Stimulated activated naive CD4-positive, alpha-beta T cell (primary cell): ENCODE measurements around the gene PTPRU.

ENCODE experiments used
- DNase-seq, 6 experiments: peaks; one replicate each; lab custom pipeline; 2025; lab: John Stamatoyannopoulos, UW

Gene PTPRU

DNA sequence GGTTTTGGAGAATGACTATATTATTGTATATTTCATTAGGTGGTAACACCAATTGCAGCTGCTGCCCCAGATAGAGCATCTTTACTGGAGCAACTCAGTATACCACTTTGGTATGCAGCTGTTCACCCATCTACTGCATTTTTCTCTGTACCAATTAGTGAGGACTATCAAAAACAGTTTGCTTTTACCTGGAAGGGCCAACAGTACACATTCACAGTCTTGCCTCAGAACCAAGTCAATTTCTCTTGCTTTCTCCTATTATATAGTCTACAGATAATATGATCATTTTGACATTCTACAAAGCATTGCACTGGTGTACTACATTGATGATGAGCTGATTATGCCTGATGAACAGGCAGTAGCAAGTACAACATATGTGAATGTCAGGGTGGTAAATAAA, 99.3 kb downstream of the PTPRU start:
- DNase-seq = no peak

DNA sequence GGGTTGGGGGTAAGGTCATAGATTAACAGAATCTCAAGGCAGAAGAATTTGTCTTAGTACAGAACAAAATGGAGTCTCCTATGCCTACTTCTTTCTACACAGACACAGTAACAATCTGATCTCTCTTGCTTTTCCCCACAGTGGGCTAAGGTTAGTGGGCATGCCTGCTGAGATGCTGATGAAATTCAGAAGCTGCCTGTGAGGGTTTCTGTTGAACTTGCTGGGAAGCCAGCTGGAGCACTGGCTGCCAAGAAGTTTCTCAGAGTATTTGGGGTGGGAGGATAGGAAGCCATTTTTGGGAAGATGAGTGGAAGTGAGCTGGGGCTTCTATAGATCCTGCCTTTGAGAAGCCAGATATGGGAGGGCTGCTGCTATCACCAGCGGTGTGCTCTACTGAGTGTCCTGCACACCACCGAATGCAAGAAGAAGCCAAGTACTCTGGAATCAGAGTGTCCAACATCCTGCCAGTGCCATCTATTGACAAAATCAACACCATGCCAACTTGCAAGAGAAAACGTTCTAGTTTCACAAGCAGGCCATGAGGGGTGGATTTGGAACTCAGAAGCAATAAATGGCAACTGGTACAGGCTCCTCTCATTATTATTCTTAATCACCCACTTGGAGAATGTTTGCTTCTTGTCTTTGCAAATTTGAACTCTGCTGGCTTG, 102.7 kb downstream of the PTPRU start:
- DNase-seq = no peak

DNA sequence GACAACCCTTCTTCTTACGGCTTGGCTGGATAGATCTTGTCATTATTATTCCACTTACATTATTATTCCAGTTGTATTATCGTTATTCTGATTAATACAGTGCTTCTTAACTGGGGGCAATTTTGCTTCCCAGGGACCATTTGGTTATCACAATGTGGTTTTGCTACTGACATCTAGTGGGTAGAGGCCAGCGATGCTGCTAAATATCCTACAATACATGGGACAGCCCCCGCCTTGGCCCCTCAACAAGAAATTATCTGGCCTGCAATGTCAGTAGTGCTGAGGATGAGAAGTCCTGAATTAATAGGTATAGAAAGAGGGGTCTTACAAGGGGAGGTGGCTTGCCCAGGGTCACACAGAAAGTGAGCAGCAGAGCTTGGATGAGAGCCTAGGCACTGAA, 105.6 kb downstream of the PTPRU start:
- DNase-seq = no peak

DNA sequence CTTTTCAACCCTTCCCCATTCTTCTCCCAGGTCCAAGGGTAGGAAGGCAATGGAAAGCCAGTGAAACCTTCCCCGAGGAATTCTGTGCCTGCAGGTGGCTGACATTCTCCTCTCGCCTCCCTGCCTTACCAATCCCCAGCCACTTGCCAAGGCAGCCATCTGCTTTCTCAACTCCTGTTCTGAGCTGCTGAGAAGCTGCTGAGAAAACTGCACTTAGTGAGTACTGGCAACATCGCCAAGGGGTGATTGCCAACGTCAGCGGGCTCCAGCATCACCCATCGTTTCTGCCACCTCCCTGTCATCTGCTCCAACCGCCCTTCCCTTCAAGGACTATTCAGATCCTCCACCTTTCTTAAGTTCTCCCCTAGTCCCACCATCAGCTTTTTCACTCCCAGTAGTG, 106.0 kb downstream of the PTPRU start:
- DNase-seq = no peak

DNA sequence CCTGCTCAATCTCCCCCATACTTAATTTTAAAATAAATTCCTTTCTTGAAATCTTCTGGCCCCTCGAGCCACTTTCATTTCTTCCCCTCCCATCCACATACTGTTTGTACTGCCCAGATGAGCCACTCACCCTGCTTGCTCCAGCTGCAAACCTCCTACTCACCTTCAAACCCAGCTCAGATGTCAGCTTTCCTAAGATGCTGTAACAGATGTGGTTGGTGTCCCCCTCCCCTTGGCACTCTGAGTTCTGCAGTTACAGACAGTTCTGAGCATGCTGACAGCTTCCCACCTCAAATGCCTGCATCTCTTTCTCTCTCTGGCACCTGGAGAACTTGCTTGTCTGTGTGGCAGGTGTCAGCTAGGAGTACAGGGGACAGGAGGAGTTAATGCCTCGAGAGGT, 106.7 kb downstream of the PTPRU start:
- DNase-seq = no peak

DNA sequence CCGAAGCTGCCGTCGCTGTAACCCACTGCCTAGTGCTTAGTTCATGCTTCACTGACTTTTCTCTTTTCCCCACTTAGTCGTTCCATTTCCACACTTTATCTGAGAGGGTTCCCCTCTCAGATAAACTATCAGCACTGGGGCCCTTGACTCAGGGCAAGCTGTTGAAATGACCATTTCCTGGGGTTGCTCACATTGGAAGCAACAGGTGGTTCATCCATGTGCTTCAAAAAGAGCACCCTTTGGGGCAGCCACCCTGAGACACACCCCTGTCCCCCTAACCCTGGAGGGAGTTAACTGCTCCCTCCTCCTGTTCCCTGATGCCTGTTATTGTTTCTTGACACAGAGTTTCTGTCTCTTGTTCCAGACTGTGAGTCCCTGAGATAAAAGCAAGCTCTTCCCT, 107.2 kb downstream of the PTPRU start:
- no peak for DNase-seq

DNA sequence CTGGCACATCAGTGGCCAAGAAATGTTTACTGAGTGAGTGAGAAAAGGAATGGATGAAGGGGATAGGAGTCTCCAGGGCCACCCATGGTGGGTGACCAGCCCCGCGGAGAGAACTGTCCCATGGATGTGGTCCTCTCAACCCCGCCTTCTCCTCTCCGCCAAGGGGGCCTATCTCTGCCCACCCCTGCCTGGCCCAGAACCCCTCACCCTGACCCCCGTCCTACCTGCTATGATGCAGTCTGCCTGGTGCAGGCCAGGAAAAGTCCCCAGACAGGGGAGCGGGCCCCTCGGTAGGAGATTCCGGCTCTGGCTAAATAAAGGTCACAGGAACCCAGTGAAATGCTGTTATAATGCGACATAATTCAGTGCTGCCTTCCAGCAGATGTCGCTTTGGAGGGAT, 107.6 kb downstream of the PTPRU start:
- DNase-seq = no peak

DNA sequence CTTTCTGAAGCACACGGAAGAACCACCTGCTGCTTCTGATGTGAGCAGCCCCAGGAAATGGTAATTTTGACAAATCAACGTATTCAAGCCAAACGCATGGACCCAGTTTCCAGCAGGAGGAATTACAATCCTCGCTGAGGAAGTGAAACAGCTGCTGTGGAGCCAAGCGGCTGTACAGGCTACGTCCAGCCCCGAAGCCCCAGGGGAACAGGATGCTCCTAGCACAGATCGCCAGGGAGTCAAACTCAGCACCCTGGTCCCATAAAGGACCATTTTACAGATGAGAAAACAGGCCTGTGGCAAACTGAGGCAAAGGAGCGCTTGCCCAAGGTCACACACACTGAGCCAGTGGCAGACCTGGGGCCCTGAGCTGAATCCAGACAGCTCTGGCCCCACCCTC, 108.0 kb downstream of the PTPRU start:
- DNase-seq = no peak

DNA sequence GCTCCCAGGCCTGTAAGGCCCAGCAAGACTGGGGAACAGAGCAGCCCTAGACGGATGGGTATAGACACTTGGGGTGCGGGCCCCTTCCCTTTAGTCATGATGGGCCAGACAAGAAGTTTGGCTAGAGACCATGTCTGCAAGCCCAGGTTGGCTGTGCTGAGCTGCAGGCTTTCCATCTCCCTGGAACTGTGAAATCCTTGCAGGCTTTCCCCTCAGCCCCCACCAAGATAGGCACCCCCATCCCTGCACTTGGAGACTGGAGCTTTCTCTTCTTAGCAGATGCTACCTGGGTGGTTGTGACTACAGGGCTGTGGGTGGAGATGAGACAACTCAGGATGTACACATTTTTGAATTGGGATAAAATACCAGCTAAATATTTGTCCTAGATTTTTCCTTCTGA, 110.3 kb downstream of the PTPRU start:
- DNase-seq = no peak

DNA sequence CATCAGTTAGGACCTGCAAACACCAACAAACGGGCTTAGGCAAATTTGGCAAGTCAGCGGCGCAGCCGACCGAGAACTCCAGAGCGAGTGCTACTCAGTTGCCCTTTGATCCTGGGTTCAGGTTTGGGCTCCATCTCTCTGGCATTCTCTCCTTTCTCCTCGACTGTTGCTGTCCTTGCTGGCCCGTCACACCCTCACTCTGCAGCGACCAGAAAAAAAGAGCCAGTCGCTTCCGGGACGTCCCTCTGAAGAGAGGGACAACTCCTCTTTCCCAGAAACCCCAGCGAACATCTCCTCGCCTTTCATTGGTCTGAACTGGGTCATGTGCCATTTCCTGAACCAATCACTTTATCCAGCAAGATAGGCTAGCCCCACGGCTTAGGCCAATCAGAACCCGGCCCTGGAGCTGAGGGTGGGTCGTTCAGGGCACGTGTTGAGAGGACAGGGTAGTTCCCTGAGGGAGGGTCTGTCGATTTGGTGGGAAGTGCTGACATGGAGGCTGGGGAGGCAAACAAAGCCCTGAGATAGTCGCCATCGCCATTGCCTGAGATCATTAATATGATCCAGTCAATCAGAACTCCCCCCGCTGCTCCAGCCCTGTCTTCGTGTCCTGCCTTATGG, 113.7 kb downstream of the PTPRU start:
- DNase-seq = no peak

DNA sequence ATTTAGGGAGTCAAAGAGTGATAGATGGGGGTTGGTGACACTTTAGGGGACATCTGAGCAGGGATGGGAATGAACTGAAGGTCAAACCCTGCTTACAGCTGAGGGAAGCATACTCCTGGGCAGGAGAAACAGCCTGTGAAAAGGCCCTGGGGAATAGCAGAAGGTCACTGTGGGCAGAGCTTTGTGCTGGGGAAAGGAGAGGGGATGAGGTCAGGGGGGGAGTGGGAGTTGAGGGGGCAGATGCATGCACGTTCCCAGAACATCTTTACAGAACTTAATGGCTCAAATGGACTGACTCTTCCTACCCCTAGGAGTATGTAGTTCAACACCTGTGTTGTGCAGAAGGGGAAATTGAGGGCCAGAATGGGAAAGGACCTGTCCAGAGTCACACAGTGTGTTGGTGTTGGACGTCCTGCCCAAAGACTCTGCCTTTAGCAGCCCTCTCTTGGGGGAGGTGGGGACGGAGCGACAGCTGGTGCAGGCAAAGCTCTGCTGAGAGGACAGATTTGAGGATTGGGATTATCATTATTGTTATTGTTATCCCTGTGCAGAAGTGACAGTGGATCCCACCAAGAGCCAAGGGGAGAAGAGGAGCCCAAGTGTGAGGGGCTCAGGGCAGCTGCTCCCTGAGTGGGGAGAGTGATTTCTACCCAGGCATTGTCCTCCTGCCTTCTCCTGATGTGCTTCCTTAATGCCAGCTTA, 116.5 kb downstream of the PTPRU start:
- no peak for DNase-seq

DNA sequence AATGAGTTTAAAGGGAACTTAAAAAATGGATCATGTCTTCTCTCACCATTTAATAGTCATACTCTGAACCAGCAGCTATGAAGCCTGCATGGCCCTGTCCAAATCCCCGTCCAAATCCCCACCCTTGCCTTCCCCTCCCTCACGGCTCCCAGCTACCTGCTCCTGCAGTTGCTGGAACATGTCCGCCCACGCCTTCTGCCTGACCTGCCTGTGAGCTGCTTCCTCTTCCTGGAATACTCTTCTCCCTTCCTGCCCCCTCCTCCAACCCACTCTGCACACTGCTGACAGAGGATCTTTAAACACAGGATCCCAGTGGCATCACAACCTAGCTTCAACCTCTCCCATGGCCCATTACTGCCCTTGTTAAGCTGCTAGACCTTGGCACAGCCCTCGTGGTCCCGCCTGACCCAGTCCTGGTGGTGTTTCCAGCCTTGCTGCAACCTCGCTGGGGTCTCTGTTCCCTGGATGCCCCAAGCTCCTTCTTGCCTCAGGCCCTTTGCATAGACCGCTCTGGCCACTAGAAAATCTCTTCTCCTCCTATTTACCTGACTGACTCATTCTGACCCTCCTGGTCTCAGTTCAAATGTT, 118.3 kb downstream of the PTPRU start:
- DNase-seq = no peak

DNA sequence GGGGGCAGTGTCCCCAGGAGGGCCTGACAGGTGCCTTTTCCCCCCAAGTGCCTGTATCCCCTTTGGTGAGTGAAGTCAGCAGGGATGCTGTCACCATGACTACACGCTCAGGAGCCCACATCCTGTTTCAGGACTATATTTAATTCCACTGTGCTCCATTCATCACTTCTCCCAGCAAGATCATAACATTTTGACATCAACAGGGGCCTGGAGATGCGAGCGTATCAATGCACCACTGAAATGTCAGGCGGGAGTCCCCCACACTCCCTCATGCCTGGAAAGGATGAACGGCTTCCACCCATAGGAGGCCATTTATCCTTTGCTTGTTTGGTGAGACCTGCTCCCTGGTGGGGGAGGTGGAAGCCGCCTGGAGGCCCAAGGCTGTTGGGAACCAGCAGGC, 119.1 kb downstream of the PTPRU start:
- no peak for DNase-seq

DNA sequence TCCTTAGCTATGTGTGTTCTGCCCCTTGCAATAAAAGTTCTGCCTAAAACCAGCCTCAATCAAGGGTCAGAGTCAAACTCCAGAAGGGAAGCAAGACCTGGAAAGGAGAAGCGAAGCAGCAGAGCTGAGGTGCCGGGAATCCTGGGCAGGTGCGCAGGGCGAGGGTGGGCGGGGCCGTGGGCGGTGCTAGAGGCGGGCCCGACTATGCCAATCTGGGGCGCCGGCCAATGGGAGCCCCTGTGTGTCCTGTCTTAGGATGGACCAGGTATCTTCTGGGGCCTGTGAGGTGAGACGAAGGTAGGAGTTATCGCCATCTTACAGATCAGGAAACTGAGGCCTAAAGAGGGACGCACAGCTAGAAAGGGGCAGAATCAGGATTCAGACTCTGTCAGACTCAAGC, 120.3 kb downstream of the PTPRU start:
- no peak for DNase-seq

DNA sequence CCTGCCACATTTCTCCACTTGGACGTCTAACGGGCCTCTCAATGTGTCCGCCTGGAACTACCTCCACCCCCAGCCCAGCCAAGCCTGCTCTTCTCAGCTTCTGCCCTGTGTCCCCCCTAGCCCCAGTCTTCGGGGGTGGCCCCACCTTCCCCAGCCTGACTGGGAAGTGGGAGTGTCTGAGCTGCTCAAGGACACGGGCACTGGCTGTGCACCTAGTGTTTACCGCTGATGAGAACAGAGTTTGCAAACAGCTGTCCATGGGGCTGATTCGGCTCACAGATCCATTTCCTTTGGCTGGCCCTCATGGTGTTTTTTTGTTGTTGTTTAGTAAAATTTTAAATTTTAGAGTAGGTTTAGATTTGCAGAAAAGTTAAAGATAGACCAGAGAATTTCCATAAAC, 121.1 kb downstream of the PTPRU start:
- no peak for DNase-seq

DNA sequence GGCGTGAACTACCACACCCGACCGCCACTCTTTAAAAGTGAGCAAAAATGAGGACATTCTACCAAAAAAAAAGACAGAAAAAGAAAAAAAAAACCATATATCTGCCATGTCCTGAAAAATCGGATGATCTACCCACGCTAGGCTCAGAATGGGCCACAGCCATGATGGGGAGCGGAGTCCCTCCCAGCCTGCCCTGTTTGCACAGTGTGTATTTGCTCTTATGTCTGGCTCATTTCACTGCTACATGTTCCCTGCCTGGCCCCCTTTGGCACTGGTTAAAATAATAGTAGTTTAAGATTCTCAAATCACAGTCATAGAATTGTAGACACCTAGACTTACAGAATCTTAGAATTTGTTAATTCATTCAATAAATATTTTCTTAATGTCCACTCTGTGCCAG, 121.9 kb downstream of the PTPRU start:
- no peak for DNase-seq

DNA sequence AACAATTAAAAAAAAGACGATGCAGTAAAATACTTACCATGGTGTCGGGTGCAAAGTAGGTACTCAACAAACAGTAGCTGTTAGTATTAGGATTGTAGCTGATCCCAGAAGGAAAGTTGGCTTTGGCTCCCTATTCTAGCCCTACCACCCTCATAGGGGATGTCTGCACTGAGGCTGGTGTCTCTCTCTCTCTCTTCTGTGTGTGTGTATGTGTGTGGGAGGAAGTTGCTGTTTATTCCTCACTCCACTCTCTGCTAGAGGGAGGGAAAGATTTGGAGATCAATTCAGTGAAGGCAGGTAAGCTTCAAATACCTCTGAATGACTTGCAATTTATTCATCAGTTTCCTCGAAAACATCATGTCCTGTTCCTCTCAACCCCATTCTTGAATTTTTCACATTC, 124.4 kb downstream of the PTPRU start:
- no peak for DNase-seq

DNA sequence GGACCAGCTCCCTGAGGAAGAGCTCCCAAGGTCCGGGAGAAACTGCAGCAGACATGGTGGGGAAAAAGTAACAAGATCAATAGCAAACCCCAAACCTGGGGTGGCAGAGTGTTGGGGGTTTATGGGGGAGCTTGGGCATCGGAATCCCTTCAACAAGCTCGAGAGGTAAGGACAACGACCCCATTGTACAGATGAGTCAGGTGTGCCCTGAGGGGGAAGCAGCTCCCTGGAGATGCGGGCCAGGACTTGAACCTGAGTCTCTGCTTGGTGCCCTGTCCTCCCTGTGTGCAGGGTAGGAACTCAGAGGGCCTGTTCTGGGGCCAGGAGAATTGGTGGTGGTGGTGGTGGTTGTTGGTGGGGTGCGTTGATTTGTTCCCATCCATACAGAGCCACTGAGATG, 125.4 kb downstream of the PTPRU start:
- no peak for DNase-seq

DNA sequence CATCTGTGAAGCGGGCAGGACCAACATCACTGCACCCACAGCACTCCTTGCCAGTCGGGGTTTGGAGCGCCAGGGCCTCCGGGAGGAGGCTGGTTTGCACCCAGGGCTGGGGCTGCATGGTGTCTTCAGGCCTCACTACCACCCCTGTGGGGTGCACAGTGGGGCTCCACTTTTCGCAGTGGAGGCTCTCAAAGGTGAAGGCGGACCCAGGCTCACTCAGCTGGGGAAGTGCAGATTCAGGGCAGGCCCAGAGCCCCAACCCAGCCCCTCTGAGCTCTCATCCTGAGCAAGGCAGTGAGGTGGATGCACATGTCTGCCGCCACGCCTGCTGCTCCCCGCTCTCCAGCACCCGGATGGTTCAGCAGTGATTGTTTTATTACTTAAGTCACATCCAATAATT, 125.8 kb downstream of the PTPRU start:
- no peak for DNase-seq

DNA sequence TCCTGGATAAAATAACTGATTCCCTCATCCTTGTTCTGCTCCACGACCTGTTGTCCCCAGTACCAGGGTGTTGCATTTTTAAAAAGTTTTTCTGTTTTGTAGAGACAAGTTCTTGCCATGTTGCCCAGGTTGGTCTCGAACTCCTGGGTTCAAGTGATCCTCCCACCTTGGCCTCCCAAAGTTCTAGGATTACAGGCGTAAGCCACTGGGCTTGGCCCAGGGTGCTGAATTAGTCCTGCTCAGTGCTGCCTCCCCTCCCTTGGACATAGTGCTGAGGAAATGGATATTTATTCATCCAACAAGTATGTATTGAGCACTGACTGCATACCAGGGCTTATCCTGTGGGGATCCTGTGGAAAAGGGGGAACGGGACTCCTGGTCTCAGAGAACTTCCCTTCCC, 126.4 kb downstream of the PTPRU start:
- DNase-seq = no peak

DNA sequence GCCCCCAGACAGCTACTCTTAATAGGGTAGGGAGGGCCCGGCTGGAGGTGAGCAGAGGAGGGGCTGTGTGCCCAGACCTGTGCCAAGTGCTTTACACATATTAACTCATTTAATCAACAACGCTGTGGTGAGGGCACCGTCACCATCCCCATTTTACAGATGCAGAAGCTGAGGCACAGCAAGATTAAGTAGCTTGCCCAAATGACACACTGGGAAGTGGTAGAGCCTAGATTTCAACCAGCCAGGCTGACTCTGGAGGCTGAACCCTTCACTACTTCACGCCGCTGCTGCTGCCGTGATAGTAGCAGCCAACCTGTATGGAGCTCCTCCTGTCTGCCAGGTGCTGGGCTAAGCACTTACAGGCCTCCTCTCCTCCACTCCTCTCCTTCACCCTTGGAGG, 127.2 kb downstream of the PTPRU start:
- no peak for DNase-seq

DNA sequence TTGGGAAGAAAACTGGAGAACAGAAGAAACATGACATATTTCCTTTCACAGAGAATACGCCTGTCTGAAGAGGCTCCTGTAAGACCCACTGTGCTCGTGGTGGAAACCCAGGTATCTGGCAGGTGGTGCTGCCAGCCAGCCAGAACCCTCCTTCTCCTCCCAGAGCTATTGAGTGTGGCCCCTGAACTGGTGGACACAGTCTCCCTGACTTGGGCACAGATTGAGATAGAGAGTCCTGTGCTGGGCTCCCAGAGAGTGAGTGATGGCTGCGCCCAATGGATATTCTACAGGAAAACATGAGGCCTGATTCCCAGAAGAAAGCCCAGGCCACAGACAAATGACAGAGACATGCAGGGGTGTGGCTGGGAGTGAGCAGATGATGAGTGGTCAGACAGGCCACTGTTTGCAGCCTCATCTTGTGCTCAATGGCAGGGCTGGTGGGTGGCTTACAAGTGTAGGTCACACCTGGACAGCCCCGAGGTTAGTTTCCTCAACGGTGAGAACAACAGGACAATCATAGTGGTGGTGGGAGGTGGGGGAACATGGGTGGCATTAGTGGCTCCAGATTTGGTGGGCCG, 127.9 kb downstream of the PTPRU start:
- no peak for DNase-seq
